Cardiac fibroblast (primary cell): ENCODE data around the gene SAMD13.

Source experiments
- DNase-seq, 2 donors: peaks; one replicate each; pipeline versions ENCODE4 v3.0.0 to v3.0.0-alpha.2; 2010; ENCODE audit warnings: low read depth in 2 of 2
- H3K4me3 ChIP-seq, 2 donors: replicated peaks in 1 of 2; 1 replicate in 1 of 2; 2 replicates in 1 of 2; pipeline ENCODE4 v1.5.1; 2011; ENCODE audit warnings: low read depth in 2 of 2, low read length in 2 of 2, mild to moderate bottlenecking in 2 of 2, moderate library complexity in 1 of 2
- CTCF ChIP-seq: IDR thresholded peaks from one replicate; pipeline ENCODE4 v1.5.1; 2011; ENCODE audit warnings: low read depth, mild to moderate bottlenecking, low read length, inconsistent platforms

The SAMD13 gene

GRCh38 chr1:84366786-84367185, 65.3 kb downstream of the SAMD13 start:
- peak; percentile 79 to 90 for DNase-seq
- H3K4me3 ChIP-seq: no peak overlapping the region
- TF ChIP-seq CTCF: no peak

GRCh38 chr1:84367219-84367618, 65.7 kb downstream of the SAMD13 start:
- H3K4me3 ChIP-seq: no peak overlapping the region
- TF ChIP-seq CTCF: no peak
- DNase-seq: no peak

GRCh38 chr1:84368441-84368840, 66.9 kb downstream of the SAMD13 start:
- DNase-seq: no peak
- no peak for TF ChIP-seq CTCF
- no peak overlapping the region for H3K4me3 ChIP-seq

GRCh38 chr1:84370266-84370665, 68.8 kb downstream of the SAMD13 start:
- no peak for TF ChIP-seq CTCF
- no peak for DNase-seq
- H3K4me3 ChIP-seq: no peak overlapping the region

- no peak for TF ChIP-seq CTCF
- H3K4me3 ChIP-seq: no peak overlapping the region
Measured at GRCh38 chr1:84370831-84371394, 69.4 kb downstream of the SAMD13 start.

GRCh38 chr1:84373436-84374141, 72.1 kb downstream of the SAMD13 start:
- no peak for DNase-seq
- no peak for TF ChIP-seq CTCF
- no peak overlapping the region for H3K4me3 ChIP-seq

More at GRCh38 chr1:84370831-84371394, 69.4 kb downstream of the SAMD13 start:
- DNase-seq: peak; percentile 53 to 86
